ENCODE data around the gene PDE10A.

GRCh38 chr6:165340532-165340931, 322.5 kb downstream of the PDE10A start:
- TF ChIP-seq CTCF (IDR thresholded peaks at IDR 0.05) (no peak), EP300 (IDR thresholded peaks at IDR 0.05) (no peak)

Measured in ovary (tissue), 3 donors.